GM10248 (cell line): ENCODE data around the gene SMOC1.

Experiments
- CTCF ChIA-PET: fragments of 300-600 bp; sonication (Branson Sonifier 250); formaldehyde crosslinking; extraction: SDS; loops from one replicate; lab custom pipeline; 2021; ENCODE audit warnings: antibody characterized with exemption; lab: Yijun Ruan, JAX
- POLR2A ChIA-PET: fragments of 350-650 bp; sonication (Branson Sonifier 250); formaldehyde crosslinking; extraction: SDS; loops from one replicate; lab custom pipeline; 2020; ENCODE audit warnings: antibody characterized with exemption; lab: Yijun Ruan, JAX
- DNase-seq: peaks from one replicate; pipeline ENCODE4 v3.0.0; 2012; ENCODE audit errors: extremely low spot score
- CTCF ChIP-seq: IDR thresholded peaks from 2 replicates; pipeline ENCODE4 v1.5.1; 2012; ENCODE audit warnings: mild to moderate bottlenecking, low read depth; ENCODE audit errors: extremely low read depth, missing control alignments, control extremely low read depth

Gene SMOC1

DNA sequence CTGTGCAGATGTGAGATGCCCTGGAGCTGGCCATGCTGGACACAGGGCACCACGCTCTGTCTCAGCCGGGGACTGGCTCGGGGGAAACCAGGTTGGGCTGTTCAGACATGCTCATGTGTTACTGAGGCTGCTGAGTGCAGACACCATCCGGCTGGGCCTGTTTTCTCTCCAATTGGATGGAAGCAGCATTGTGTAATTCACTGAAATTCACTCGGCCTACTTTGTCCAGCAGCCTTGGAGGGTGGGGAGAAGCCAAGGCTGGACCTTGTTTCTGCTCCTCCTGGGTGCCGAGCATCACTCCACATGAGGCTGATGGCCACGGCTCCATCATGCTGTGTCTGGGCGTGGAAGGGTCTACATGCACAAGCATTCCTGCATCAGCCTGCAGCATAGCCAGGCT is 130.7 kb downstream of the SMOC1 start:
- ChIA-PET CTCF (interaction anchor here (1.8 to 5.0 kb wide), 3 partner anchors 18 to 416 kb away, joined by 4 to 33 read pairs (median 31); no protein-coding TSS in a partner anchor), POLR2A (no interaction called here)
- no peak for DNase-seq
- TF ChIP-seq CTCF: no peak

DNA sequence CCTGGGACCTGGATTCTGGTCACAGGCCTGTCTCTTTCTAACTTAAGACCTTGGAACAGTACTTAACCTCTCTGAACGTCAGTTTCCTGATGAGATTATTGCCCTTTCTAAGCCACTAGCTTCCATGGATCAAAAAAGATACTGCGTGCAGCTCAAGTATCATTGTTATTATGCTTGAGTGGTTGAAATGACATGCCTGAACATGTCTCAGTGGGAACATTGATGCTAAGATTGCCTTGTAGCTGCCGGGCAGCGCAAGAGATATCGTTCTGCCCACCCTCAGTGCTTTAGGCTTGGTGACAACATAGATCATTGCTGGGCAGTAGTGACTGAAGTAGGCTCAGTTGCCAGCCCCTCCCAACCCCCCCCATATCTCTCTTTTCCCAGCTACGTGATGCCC is 131.9 kb downstream of the SMOC1 start:
- TF ChIP-seq CTCF: no peak
- POLR2A ChIA-PET: no interaction called here
- CTCF ChIA-PET: interaction anchor here (1.4 to 10.2 kb wide), 6 partner anchors 10 to 417 kb away, joined by 3 to 103 read pairs (median 22); no protein-coding TSS in a partner anchor

GRCh38 chr14:70011708-70012107 is 132.5 kb downstream of the SMOC1 start:
- POLR2A ChIA-PET: no interaction called here
- TF ChIP-seq CTCF: no peak
- CTCF ChIA-PET: interaction anchor here (0.9 to 10.2 kb wide), 11 partner anchors 9 to 418 kb away, joined by 3 to 103 read pairs (median 7); no protein-coding TSS in a partner anchor
- no peak for DNase-seq

More for the DNA sequence above, 131.9 kb downstream of the SMOC1 start:
- DNase-seq: no peak

DNA sequence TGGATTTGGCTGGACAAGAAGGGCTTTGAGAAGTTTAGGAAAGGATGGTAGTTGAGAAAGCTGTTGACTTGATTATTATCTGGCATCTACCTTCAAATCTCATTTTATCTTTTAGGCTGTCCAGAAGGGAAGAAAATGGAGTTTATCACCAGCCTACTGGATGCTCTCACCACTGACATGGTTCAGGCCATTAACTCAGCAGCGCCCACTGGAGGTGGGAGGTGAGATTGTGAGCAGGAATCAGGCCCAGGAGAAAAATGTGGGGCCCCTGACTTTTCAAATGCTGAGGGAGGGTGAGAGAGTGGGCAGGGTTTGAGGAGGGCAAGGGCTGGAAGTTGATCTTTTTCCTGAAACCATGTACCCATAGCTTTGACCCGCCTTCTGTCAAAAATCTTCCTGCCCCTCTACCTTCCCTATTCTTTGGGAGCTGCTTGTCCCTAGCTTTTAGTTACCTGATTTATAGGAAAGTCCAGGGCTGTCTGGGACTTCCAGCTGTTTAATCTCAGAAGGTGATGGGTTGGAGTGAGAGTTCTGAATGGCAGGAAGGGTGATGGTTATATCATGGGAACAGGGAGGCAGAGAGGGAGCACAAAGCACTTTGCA is 134.2 kb downstream of the SMOC1 start:
- ChIA-PET CTCF (interaction anchor here (0.6 to 10.2 kb wide), 24 partner anchors 8 to 519 kb away, joined by 3 to 103 read pairs (median 4); partner anchors contain the start of genes SMOC1 and SRSF5), POLR2A (no interaction called here)
- DNase-seq: peak; percentile 54
- peak; percentile 65 for TF ChIP-seq CTCF

DNA sequence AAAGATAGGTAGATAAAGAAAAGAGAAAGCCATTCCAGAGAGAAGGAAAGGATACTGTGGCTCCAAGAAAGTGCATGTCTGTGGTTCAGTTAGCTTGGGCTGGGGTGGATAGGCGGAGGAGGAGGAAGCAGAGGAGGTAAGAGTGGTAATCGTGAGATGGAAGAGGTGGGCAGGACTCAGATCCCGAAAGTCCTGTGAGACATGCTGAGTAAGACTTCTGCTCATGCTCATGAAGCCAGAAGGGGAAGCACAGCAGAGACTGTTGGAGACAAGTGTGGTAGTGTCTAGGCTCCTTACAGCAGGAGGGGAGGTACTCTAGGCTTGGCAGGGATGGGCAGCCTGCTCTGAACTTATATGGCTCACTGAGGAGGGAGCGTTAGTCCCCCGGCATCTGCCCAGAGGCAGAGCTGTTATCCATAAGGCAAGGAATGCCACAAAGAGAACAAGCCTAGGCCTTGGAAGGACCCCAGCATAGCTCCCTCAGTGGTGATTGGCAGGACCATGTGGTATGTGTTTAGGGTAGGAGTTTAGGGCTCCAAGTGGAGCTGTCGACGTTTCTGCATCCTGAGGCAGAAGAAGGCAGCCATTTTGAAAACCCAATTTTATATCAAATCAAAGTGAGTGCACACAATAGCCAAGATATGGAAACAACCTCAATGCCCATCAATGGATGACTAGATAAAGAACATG is 135.3 kb downstream of the SMOC1 start:
- ChIA-PET CTCF (interaction anchor here (1.0 to 10.2 kb wide), 11 partner anchors 10 to 521 kb away, joined by 3 to 103 read pairs (median 5); no protein-coding TSS in a partner anchor), POLR2A (no interaction called here)
- no peak for TF ChIP-seq CTCF
- DNase-seq: no peak

GRCh38 chr14:70018230-70018629 is 139.0 kb downstream of the SMOC1 start:
- POLR2A ChIA-PET: no interaction called here
- DNase-seq: no peak
- CTCF ChIA-PET: interaction anchor here (10.2 kb wide), 1 partner anchor 10 kb away, joined by 103 read pairs; no protein-coding TSS in a partner anchor
- no peak for TF ChIP-seq CTCF
